SU-DHL-6 (cell line): ENCODE data around the gene HMMR.

Experiments used
- H2AFZ ChIP-seq: fragments of 200-600 bp; sonication (generic); 2 replicates; pipeline ENCODE4 v1.6.1; 2014; ENCODE audit warnings: low read depth, mild to moderate bottlenecking, moderate library complexity, mixed read lengths, antibody characterized with exemption, low read length; ENCODE audit not compliant: severe bottlenecking
- H3F3A ChIP-seq: fragments of 200-600 bp; shearing (Covaris generic); 2 replicates; pipeline ENCODE4 v1.6.0; 2016; ENCODE audit warnings: antibody characterized with exemption, mild to moderate bottlenecking; ENCODE audit not compliant: insufficient read depth
- H3K27ac ChIP-seq: fragments of 200-600 bp; sonication (generic); 2 replicates; pipeline ENCODE4 v1.5.1; 2016; ENCODE audit warnings: low read depth, mild to moderate bottlenecking, low read length, moderate library complexity, mixed read lengths
- H3K27me3 ChIP-seq: fragments of 200-600 bp; sonication (generic), shearing (Covaris generic); 2 replicates; pipeline ENCODE4 v1.6.0; 2014; ENCODE audit warnings: mild to moderate bottlenecking, low read length
- H3K36me3 ChIP-seq: fragments of 200-600 bp; sonication (generic); 2 replicates; pipeline ENCODE4 v1.6.1; 2014; ENCODE audit warnings: mild to moderate bottlenecking, low read length, mixed read lengths
- H3K4me2 ChIP-seq: fragments of 300-600, 200-600 bp; shearing (Covaris generic), sonication (generic); 2 replicates; pipeline ENCODE4 v1.6.0; 2014; ENCODE audit warnings: low read length, low read depth, mild to moderate bottlenecking; ENCODE audit not compliant: poor library complexity, severe bottlenecking
- H3K4me3 ChIP-seq: fragments of 200-600 bp; sonication (generic); 2 replicates; pipeline ENCODE4 v1.5.1; 2014; ENCODE audit warnings: antibody characterized with exemption, low read length, mild to moderate bottlenecking, mixed read lengths; ENCODE audit not compliant: insufficient read depth, poor library complexity, severe bottlenecking
- H3K79me2 ChIP-seq: fragments of 200-600 bp; sonication (generic); 2 replicates; pipeline ENCODE4 v1.6.1; 2014; ENCODE audit warnings: mild to moderate bottlenecking, low read length, moderate library complexity; ENCODE audit not compliant: insufficient read depth
- H3K9ac ChIP-seq: fragments of 200-600 bp; sonication (generic); 2 replicates; pipeline ENCODE4 v1.7.0; 2014; ENCODE audit warnings: mild to moderate bottlenecking, low read length
- H3K9me2 ChIP-seq: fragments of 200-600 bp; sonication (generic); replicated peaks from 2 replicates; pipeline ENCODE4 v1.6.1; 2014; ENCODE audit warnings: low read length; ENCODE audit not compliant: insufficient read depth
- H3K9me3 ChIP-seq: fragments of 200-600 bp; sonication (generic); 2 replicates; pipeline ENCODE4 v1.6.1; 2014; ENCODE audit warnings: low read length, mixed read lengths; ENCODE audit not compliant: insufficient read depth
- H4K20me1 ChIP-seq: fragments of 200-600 bp; sonication (generic); 2 replicates; pipeline ENCODE4 v1.6.1; 2014; ENCODE audit warnings: low read depth, mild to moderate bottlenecking, antibody characterized with exemption, low read length, moderate library complexity, mixed read lengths
- CTCF ChIP-seq: fragments of 200-600 bp; sonication (generic); IDR thresholded peaks from one replicate; pipeline ENCODE4 v1.5.1; 2017; ENCODE audit warnings: antibody characterized with exemption, mild to moderate bottlenecking, low read length, moderate library complexity; ENCODE audit not compliant: insufficient read depth, poor library complexity, severe bottlenecking
- EZH2phosphoT487 ChIP-seq: fragments of 200-600 bp; sonication (generic), shearing (Covaris generic); conservative IDR thresholded peaks from 2 replicates; pipeline ENCODE4 v1.6.1; 2018; ENCODE audit warnings: mild to moderate bottlenecking, antibody characterized with exemption, low read length, moderate library complexity, mixed read lengths

HMMR gene

GRCh38 chr5:163512526-163512925, 52.1 kb downstream of the HMMR start:
- Histone ChIP-seq H3K4me3 (no peak overlapping the region), H3K4me2 (no peak overlapping the region), H3F3A (no peaks in the 10 kb centered on the region; the same call in 1 of the 2 replicates), H2AFZ (no peak overlapping the region), H3K9me3 (no peaks in the 10 kb centered on the region), H3K79me2 (peaks cover 56% of the 10 kb centered on the region), H3K27me3 (no peaks in the 10 kb centered on the region), H3K9ac (no peak overlapping the region), H3K9me2 (no peaks in the 10 kb centered on the region), H3K36me3 (peaks cover 42% of the 10 kb centered on the region; the same call in 1 of the 2 replicates), H3K27ac (no peak overlapping the region), H4K20me1 (peaks cover 8% of the 10 kb centered on the region; the same call in 1 of the 2 replicates)
- TF ChIP-seq CTCF (no peak), EZH2phosphoT487 (no peak)

DNA sequence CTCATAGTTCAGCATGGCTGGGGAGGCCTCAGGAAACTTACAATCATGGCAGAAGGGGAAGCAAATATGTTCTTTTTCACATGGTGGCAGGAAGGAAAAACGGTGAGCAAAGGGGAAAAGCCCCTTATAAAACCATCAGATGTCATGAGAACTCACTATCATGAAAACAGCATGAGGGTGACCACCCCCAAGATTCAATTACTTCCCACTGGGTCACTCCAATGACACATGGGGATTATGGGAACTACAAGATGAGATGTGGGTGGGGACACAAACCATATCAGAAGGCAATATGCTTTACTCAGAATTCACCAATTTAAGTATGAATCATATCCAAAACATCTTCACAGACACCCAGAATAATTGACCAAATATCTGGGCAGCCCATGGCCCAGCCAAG, 64.7 kb downstream of the HMMR start:
- no peaks in the 10 kb centered on the region for H3F3A ChIP-seq
- no peak overlapping the region for H3K27ac ChIP-seq
- H3K4me3 ChIP-seq, result no peak overlapping the region
- no peaks in the 10 kb centered on the region for H3K79me2 ChIP-seq
- no peak overlapping the region for H2AFZ ChIP-seq
- no peaks in the 10 kb centered on the region for H3K27me3 ChIP-seq
- H3K9ac ChIP-seq, result no peak overlapping the region
- H3K4me2 ChIP-seq, result no peak overlapping the region
- TF ChIP-seq CTCF (no peak), EZH2phosphoT487 (no peak)
- H3K9me3 ChIP-seq, result no peaks in the 10 kb centered on the region
- H3K9me2 ChIP-seq, result no peaks in the 10 kb centered on the region
- no peaks in the 10 kb centered on the region for H4K20me1 ChIP-seq
- no peaks in the 10 kb centered on the region; the same call in 1 of the 2 replicates for H3K36me3 ChIP-seq

GRCh38 chr5:163529698-163530097, 69.3 kb downstream of the HMMR start:
- no peak overlapping the region for H3K4me3 ChIP-seq
- H3K79me2 ChIP-seq, result no peaks in the 10 kb centered on the region
- H2AFZ ChIP-seq, result no peak overlapping the region
- H3K9me3 ChIP-seq, result no peaks in the 10 kb centered on the region
- no peak overlapping the region for H3K9ac ChIP-seq
- no peaks in the 10 kb centered on the region for H3K9me2 ChIP-seq
- TF ChIP-seq CTCF (no peak), EZH2phosphoT487 (no peak)
- H3F3A ChIP-seq, result no peaks in the 10 kb centered on the region
- H3K36me3 ChIP-seq, result no peaks in the 10 kb centered on the region
- H4K20me1 ChIP-seq, result no peaks in the 10 kb centered on the region
- H3K27me3 ChIP-seq, result no peaks in the 10 kb centered on the region
- no peak overlapping the region for H3K27ac ChIP-seq
- H3K4me2 ChIP-seq, result no peak overlapping the region
